Measurements from ENCODE around the gene UBTD1. TPM values are rescaled to one million over a fixed set of nuclear protein-coding genes. Genes with fewer than 3 reads are reported as not detected.
A peak's percentile ranks its signal among the peaks of the same experiment; 100 is the strongest.

UBTD1 gene
- polyA plus RNA-seq, 1 donor (not counting 4 experiments of a cell fraction or from before 2014, with no cell fraction given) = 12.0 TPM

- H3K27me3 ChIP-seq (ENCODE audit: control insufficient read depth, extremely low read depth, insufficient read depth, low read length) = no peaks in the 10 kb centered on the region
- peak overlapping the region; percentile 9 for H2AFZ ChIP-seq (ENCODE audit: control insufficient read depth, low read length)
- dilution Hi-C loops (cut with MboI; ENCODE audit: extremely low pct_ligation_motif_present, low sequenced_read_pairs) = no loop called here
- peaks cover 12% of the 10 kb centered on the region for H3K79me2 ChIP-seq (ENCODE audit: control insufficient read depth, insufficient read depth, low read length)
- DNase-seq (ENCODE audit: low read depth, low spot score) = no peak
- H4K20me1 ChIP-seq (ENCODE audit: control insufficient read depth, extremely low read depth, insufficient read depth, low read length) = no peaks in the 10 kb centered on the region
- no peaks in the 10 kb centered on the region for H3K9me3 ChIP-seq (ENCODE audit: control insufficient read depth, low read depth, low read length)
- no peak for FAIRE-seq
- H3K9ac ChIP-seq (ENCODE audit: control insufficient read depth, extremely low read depth, insufficient read depth, low read length) = no peak overlapping the region
- H3K27ac ChIP-seq (ENCODE audit: control insufficient read depth, insufficient read depth, low read length) = peak overlapping the region; percentile 31
- peaks cover 37% of the 10 kb centered on the region for H3K4me1 ChIP-seq (ENCODE audit: control insufficient read depth, extremely low read depth, insufficient read depth, low read length)
- peak overlapping the region; percentile 8 for H3K4me2 ChIP-seq (ENCODE audit: control insufficient read depth, extremely low read depth, insufficient read depth, low read depth, low read length)
- TF ChIP-seq EZH2 (IDR thresholded peaks at IDR 0.05; ENCODE audit: low read length) (no peak), CTCF (optimal IDR thresholded peaks at IDR 0.05 in 1 of 3, IDR thresholded peaks at IDR 0.05 in 1 of 3, conservative IDR thresholded peaks at IDR 0.05 in 1 of 3; ENCODE audit: extremely low read depth in 1 of 3, insufficient read depth in 2 of 3, low read length in 3 of 3) (no peak)
- H3K36me3 ChIP-seq (ENCODE audit: control insufficient read depth in 2 of 2, extremely low read depth in 1 of 2, insufficient read depth in 2 of 2, low read length in 2 of 2) = no peaks in the 10 kb centered on the region
- no peak overlapping the region for H3K4me3 ChIP-seq (ENCODE audit: control insufficient read depth in 2 of 3, extremely low read depth in 1 of 3, insufficient read depth in 2 of 3, low read depth in 1 of 3, low read length in 3 of 3)
- H3K9me1 ChIP-seq (ENCODE audit: control insufficient read depth, extremely low read depth, insufficient read depth, low read length) = no peaks in the 10 kb centered on the region
Measured at GRCh38 chr10:97538411-97538810, 39.7 kb downstream of the UBTD1 start.

GRCh38 chr10:97538839-97539238 lies 40.1 kb downstream of the UBTD1 start:
- Histone ChIP-seq H3K9me1 (ENCODE audit: control insufficient read depth, extremely low read depth, insufficient read depth, low read length) (no peaks in the 10 kb centered on the region), H3K79me2 (ENCODE audit: control insufficient read depth, insufficient read depth, low read length) (peaks cover 12% of the 10 kb centered on the region), H3K27ac (ENCODE audit: control insufficient read depth, insufficient read depth, low read length) (peak overlapping the region; percentile 31), H2AFZ (ENCODE audit: control insufficient read depth, low read length) (no peak overlapping the region), H3K4me1 (ENCODE audit: control insufficient read depth, extremely low read depth, insufficient read depth, low read length) (peaks cover 41% of the 10 kb centered on the region), H4K20me1 (ENCODE audit: control insufficient read depth, extremely low read depth, insufficient read depth, low read length) (no peaks in the 10 kb centered on the region), H3K4me2 (ENCODE audit: control insufficient read depth, extremely low read depth, insufficient read depth, low read depth, low read length) (peak overlapping the region; percentile 8), H3K27me3 (ENCODE audit: control insufficient read depth, extremely low read depth, insufficient read depth, low read length) (no peaks in the 10 kb centered on the region), H3K36me3 (ENCODE audit: control insufficient read depth in 2 of 2, extremely low read depth in 1 of 2, insufficient read depth in 2 of 2, low read length in 2 of 2) (no peaks in the 10 kb centered on the region), H3K9ac (ENCODE audit: control insufficient read depth, extremely low read depth, insufficient read depth, low read length) (no peak overlapping the region), H3K4me3 (ENCODE audit: control insufficient read depth in 2 of 3, extremely low read depth in 1 of 3, insufficient read depth in 2 of 3, low read depth in 1 of 3, low read length in 3 of 3) (no peak overlapping the region), H3K9me3 (ENCODE audit: control insufficient read depth, low read depth, low read length) (no peaks in the 10 kb centered on the region)
- no peak for TF ChIP-seq CTCF (optimal IDR thresholded peaks at IDR 0.05 in 1 of 3, IDR thresholded peaks at IDR 0.05 in 1 of 3, conservative IDR thresholded peaks at IDR 0.05 in 1 of 3; ENCODE audit: extremely low read depth in 1 of 3, insufficient read depth in 2 of 3, low read length in 3 of 3)
- no peak for TF ChIP-seq EZH2 (IDR thresholded peaks at IDR 0.05; ENCODE audit: low read length)
- DNase-seq (ENCODE audit: low read depth, low spot score) (no peak), FAIRE-seq (no peak)
- dilution Hi-C loops (cut with MboI; ENCODE audit: extremely low pct_ligation_motif_present, low sequenced_read_pairs) = no loop called here

All from keratinocyte (primary cell).